ENCODE data around the gene TMEM26. TPM values are rescaled to one million over a fixed set of nuclear protein-coding genes. Genes with fewer than 3 reads are reported as not detected.
A peak's percentile ranks its signal among the peaks of the same experiment; 100 is the strongest.

The TMEM26 gene
- total RNA-seq = 0.92 to 1.9 TPM (median 1.0 TPM) in 3 replicates
- long read RNA-seq, full-length matches to known transcripts = 2 of 4 reads
- long read RNA-seq, partial matches to known transcripts = 0 of 4 reads
- long read RNA-seq, other reads (novel, unspliced or antisense) = 2 of 4 reads

DNA sequence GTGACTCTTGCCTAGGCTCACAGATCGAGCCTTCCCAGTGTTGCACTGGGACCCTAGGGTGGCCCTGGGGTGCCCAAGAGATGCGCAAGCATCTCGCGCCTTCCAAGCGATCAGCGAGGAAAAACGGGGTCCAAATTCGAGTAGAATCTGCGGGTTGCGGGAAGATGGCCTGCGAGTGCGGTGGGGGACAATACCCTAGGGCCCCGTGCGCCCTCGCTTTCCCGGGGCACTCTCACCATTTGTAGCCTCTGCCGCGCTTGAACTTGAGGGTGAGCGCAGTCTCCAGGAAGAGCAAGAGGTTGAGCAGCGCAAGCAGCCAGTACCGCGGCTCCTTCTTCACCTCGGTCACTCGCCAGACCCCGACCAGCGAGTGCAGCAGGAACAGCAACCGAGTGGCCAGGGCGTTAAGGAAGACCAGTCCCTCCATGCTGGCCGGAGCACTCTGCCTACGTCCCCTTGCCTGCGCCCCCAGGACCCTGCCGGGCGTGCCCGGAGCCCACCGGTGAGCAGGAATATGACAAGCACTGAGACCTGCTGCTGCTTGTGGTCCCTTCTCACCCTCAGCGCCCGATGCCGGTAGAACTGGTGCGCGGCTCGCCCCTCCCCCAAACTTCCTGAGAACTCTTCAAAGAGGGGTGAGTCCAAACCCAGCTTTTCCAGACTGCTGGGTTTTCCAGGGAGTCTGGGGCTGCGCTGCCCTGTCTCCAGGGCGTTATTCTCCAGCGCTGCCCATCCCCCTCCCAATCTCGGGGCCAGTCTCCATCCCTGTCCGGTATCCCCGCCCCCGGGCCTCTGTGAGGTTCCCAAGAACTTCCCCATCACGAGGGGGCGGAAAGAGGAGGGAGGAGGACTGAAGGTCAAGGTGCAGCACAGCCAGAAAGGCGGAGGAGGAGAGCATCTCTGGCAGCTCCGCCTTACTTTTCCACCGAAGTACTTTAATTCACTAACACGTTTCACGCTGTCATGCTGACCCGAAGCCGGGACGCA, at the start of gene TMEM26:
Gene TMEM26, minus strand, starts transcription at position 727 of the 987 bp plus-strand sequence. Its CDS starts 300 bp downstream, at position 427.
- H3K36me3 Mint-ChIP-seq (ENCODE audit: low read depth) = no peaks in the 10 kb centered on the region
- TF ChIP-seq, protein P1, sequence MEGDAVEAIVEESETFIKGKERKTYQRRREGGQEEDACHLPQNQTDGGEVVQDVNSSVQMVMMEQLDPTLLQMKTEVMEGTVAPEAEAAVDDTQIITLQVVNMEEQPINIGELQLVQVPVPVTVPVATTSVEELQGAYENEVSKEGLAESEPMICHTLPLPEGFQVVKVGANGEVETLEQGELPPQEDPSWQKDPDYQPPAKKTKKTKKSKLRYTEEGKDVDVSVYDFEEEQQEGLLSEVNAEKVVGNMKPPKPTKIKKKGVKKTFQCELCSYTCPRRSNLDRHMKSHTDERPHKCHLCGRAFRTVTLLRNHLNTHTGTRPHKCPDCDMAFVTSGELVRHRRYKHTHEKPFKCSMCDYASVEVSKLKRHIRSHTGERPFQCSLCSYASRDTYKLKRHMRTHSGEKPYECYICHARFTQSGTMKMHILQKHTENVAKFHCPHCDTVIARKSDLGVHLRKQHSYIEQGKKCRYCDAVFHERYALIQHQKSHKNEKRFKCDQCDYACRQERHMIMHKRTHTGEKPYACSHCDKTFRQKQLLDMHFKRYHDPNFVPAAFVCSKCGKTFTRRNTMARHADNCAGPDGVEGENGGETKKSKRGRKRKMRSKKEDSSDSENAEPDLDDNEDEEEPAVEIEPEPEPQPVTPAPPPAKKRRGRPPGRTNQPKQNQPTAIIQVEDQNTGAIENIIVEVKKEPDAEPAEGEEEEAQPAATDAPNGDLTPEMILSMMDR (IDR thresholded peaks at IDR 0.05) = no peak
- H3K27me3 Mint-ChIP-seq (ENCODE audit: low read depth) = peaks cover 10% of the 10 kb centered on the region
- peaks cover 23% of the 10 kb centered on the region for H3K4me1 Mint-ChIP-seq (ENCODE audit: low read depth)
- no peaks in the 10 kb centered on the region for H3K9me3 Mint-ChIP-seq (ENCODE audit: low read depth)
- H3K27ac Mint-ChIP-seq (ENCODE audit: unreplicated experiment) = no peak within 1 kb of the TSS
- peak; percentile 81 for DNase-seq (ENCODE audit: low spot score)
- peak within 1 kb of the TSS; percentile 78 for H3K4me3 Mint-ChIP-seq (ENCODE audit: unreplicated experiment)

DNA sequence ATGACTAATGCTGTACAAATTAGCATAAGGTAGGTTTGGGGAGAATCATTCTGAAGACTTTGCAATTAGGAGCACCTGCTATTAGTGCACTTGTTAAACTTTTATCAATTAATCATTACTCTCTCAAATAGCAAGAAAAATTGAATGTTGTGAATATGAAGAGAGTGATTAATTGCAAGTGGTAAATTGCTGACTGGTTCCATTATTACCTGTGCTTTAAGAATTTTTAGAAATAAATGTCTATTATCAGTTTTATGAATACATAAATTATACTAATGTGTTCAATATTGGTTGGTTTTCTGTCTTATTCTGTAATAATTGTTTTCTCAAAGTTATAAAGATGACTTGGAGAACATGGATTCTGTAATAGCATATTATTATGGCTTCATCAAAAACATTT, 47.3 kb upstream of the TMEM26 start:
- H3K4me1 Mint-ChIP-seq (ENCODE audit: low read depth) = peaks cover 2% of the 10 kb centered on the region
- H3K27ac Mint-ChIP-seq (ENCODE audit: unreplicated experiment) = no peak overlapping the region
- peaks cover 15% of the 10 kb centered on the region for H3K27me3 Mint-ChIP-seq (ENCODE audit: low read depth)
- no peak overlapping the region for H3K4me3 Mint-ChIP-seq (ENCODE audit: unreplicated experiment)
- DNase-seq (ENCODE audit: low spot score) = no peak
- TF ChIP-seq, protein P1 (IDR thresholded peaks at IDR 0.05) = no peak
- no peaks in the 10 kb centered on the region for H3K9me3 Mint-ChIP-seq (ENCODE audit: low read depth)
- peaks cover 1% of the 10 kb centered on the region for H3K36me3 Mint-ChIP-seq (ENCODE audit: low read depth)

DNA sequence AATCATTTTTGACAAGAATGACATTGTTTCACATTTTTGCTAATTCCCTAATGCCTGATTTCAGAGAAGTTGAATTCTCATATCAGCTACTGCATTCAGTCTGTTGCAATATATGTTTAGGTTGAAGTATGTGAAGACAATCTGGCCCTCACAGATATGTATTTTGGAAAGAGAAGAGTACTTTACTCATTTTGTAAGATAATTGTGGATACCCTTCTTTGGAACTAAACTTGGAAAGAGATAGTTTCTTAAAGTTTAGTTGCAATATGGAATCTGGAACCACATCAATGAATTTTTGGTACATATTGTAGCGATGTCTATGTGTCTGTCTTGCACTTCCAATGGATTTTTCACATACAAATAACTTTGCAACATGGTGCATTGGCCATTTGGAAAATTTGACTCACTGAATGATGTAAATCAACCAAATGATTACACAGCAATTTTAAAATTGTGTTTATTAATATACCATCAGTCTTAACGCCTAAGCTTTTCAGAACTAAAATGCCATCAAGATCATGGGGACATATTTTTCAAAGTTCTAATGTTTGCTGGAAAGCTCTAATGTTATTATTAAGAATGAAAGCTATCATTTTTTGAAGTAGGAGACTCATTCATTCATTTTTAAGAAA, 39.3 kb upstream of the TMEM26 start:
- TF ChIP-seq, protein P1 (IDR thresholded peaks at IDR 0.05) = no peak
- Mint-ChIP-seq H3K36me3 (ENCODE audit: low read depth) (no peaks in the 10 kb centered on the region), H3K4me3 (ENCODE audit: unreplicated experiment) (no peak overlapping the region), H3K27me3 (ENCODE audit: low read depth) (peaks cover 5% of the 10 kb centered on the region), H3K9me3 (ENCODE audit: low read depth) (peaks cover 5% of the 10 kb centered on the region), H3K27ac (ENCODE audit: unreplicated experiment) (no peak overlapping the region), H3K4me1 (ENCODE audit: low read depth) (peaks cover 6% of the 10 kb centered on the region)
- no peak for DNase-seq (ENCODE audit: low spot score)

DNA sequence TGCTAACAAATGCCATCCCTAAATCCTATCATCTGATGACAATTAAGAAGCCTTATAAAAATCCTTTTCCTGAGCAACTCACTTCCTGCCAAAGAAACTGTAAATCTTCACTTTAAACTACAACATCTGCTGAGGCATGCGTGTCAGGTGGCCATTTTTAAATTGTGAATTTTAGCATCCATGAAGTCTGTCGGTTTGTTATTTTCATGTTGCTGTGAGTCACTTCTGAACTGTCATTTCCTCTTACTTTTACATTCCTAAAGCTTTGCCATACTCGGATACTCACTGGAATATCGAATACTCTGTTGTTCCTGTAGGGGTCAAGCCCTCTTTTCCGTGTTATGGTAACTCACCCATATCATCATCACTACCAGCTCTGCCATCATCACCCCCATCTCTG, 34.3 kb upstream of the TMEM26 start:
- Mint-ChIP-seq H3K4me1 (ENCODE audit: low read depth) (peaks cover 24% of the 10 kb centered on the region), H3K4me3 (ENCODE audit: unreplicated experiment) (no peak overlapping the region), H3K9me3 (ENCODE audit: low read depth) (peaks cover under 1% of the 10 kb centered on the region), H3K27me3 (ENCODE audit: low read depth) (peaks cover 2% of the 10 kb centered on the region), H3K36me3 (ENCODE audit: low read depth) (peaks cover 2% of the 10 kb centered on the region), H3K27ac (ENCODE audit: unreplicated experiment) (no peak overlapping the region)
- DNase-seq (ENCODE audit: low spot score) = no peak
- TF ChIP-seq, protein P1 (IDR thresholded peaks at IDR 0.05) = no peak

DNA sequence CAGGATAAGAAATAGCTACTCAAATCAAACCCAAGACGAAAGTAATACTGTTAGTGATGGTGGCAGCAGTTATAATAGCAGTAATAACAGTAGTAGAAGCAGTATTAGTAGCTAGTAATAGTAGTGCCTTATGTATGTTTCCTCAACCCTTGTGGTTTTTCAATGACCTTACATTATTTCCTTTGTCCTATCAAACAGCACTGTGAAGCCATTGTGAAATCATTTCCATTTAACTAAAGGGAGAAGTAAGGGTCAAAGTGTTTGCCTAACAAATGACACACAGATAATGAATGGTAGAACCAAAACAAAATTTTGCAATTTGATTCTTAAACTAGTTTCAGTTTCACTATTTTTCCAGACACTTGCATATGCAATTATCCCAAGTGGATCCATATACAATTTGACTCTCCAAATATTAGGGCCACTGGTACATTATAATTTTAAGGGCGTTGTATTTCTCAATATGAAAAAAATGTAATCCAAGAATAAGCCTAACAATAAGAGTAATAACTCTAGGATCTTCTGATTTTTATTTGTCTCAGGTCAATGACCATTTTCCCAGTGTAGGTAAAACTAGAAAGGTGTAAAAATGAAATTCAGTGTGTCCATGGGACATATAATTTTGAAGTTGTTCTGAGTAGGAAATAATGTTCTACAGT, 33.7 kb upstream of the TMEM26 start:
- no peak for DNase-seq (ENCODE audit: low spot score)
- H3K4me1 Mint-ChIP-seq (ENCODE audit: low read depth) = peaks cover 24% of the 10 kb centered on the region
- no peak overlapping the region for H3K27ac Mint-ChIP-seq (ENCODE audit: unreplicated experiment)
- TF ChIP-seq, protein P1 (IDR thresholded peaks at IDR 0.05) = no peak
- H3K36me3 Mint-ChIP-seq (ENCODE audit: low read depth) = peaks cover 2% of the 10 kb centered on the region
- no peaks in the 10 kb centered on the region for H3K9me3 Mint-ChIP-seq (ENCODE audit: low read depth)
- no peak overlapping the region for H3K4me3 Mint-ChIP-seq (ENCODE audit: unreplicated experiment)
- H3K27me3 Mint-ChIP-seq (ENCODE audit: low read depth) = peaks cover 2% of the 10 kb centered on the region
